Activated naive CD8-positive, alpha-beta T cell (primary cell): ENCODE measurements around the gene PRRC2B.

Experiments
- H3K27ac Mint-ChIP-seq: one replicate; pipeline ENCODE4 v1.8.0; 2021; ENCODE audit warnings: mixed read lengths
- H3K27me3 Mint-ChIP-seq: one replicate; pipeline ENCODE4 v1.8.0; 2021; ENCODE audit warnings: mixed read lengths
- H3K36me3 Mint-ChIP-seq: one replicate; pipeline ENCODE4 v1.8.0; 2021; ENCODE audit warnings: mixed read lengths
- H3K4me1 Mint-ChIP-seq: one replicate; pipeline ENCODE4 v1.8.0; 2021; ENCODE audit warnings: low read depth, mixed read lengths
- H3K4me3 Mint-ChIP-seq: one replicate; pipeline ENCODE4 v1.8.0; 2021; ENCODE audit warnings: mild to moderate bottlenecking, mixed read lengths
- H3K9me3 Mint-ChIP-seq: one replicate; pipeline ENCODE4 v1.8.0; 2021; ENCODE audit warnings: low read depth, mixed read lengths

Gene PRRC2B

GRCh38 chr9:131397100-131397790 is 3.4 kb downstream of the PRRC2B start:
- Mint-ChIP-seq H3K4me3 (peak overlapping the region; percentile 94), H3K27me3 (no peaks in the 10 kb centered on the region), H3K36me3 (peaks cover 2% of the 10 kb centered on the region), H3K27ac (peak overlapping the region; percentile 94), H3K9me3 (no peaks in the 10 kb centered on the region), H3K4me1 (peaks cover 67% of the 10 kb centered on the region)

- H3K9me3 Mint-ChIP-seq: no peaks in the 10 kb centered on the region
- H3K4me3 Mint-ChIP-seq: peak overlapping the region; percentile 94
- H3K36me3 Mint-ChIP-seq: peaks cover 2% of the 10 kb centered on the region
- H3K27me3 Mint-ChIP-seq: no peaks in the 10 kb centered on the region
- peaks cover 73% of the 10 kb centered on the region for H3K4me1 Mint-ChIP-seq
- peak overlapping the region; percentile 94 for H3K27ac Mint-ChIP-seq
These were observed 4.3 kb downstream of the PRRC2B start for GRCh38 chr9:131398204-131398603.

- Mint-ChIP-seq H3K27ac (peak overlapping the region; percentile 71), H3K4me1 (peaks cover 83% of the 10 kb centered on the region), H3K9me3 (no peaks in the 10 kb centered on the region), H3K36me3 (peaks cover 2% of the 10 kb centered on the region), H3K4me3 (peak overlapping the region; percentile 30), H3K27me3 (no peaks in the 10 kb centered on the region)
These were observed 6.1 kb downstream of the PRRC2B start for GRCh38 chr9:131399972-131400371.

- no peaks in the 10 kb centered on the region for H3K9me3 Mint-ChIP-seq
- peaks cover 84% of the 10 kb centered on the region for H3K4me1 Mint-ChIP-seq
- H3K36me3 Mint-ChIP-seq: peaks cover 2% of the 10 kb centered on the region
- H3K27ac Mint-ChIP-seq: peak overlapping the region; percentile 64
- no peaks in the 10 kb centered on the region for H3K27me3 Mint-ChIP-seq
- H3K4me3 Mint-ChIP-seq: peak overlapping the region; percentile 38
These were observed 6.7 kb downstream of the PRRC2B start for GRCh38 chr9:131400627-131401026.

- no peaks in the 10 kb centered on the region for H3K27me3 Mint-ChIP-seq
- H3K36me3 Mint-ChIP-seq: no peaks in the 10 kb centered on the region
- no peaks in the 10 kb centered on the region for H3K9me3 Mint-ChIP-seq
- peak overlapping the region; percentile 82 for H3K27ac Mint-ChIP-seq
- peak overlapping the region; percentile 35 for H3K4me3 Mint-ChIP-seq
- peaks cover 85% of the 10 kb centered on the region for H3K4me1 Mint-ChIP-seq
These were observed 8.2 kb downstream of the PRRC2B start for GRCh38 chr9:131402073-131402472.

GRCh38 chr9:131402738-131403492 is 9.0 kb downstream of the PRRC2B start:
- H3K4me1 Mint-ChIP-seq: peaks cover 85% of the 10 kb centered on the region
- H3K27me3 Mint-ChIP-seq: no peaks in the 10 kb centered on the region
- peak overlapping the region; percentile 35 for H3K4me3 Mint-ChIP-seq
- H3K27ac Mint-ChIP-seq: peak overlapping the region; percentile 82
- no peaks in the 10 kb centered on the region for H3K9me3 Mint-ChIP-seq
- H3K36me3 Mint-ChIP-seq: no peaks in the 10 kb centered on the region

GRCh38 chr9:131403493-131403773 is 9.5 kb downstream of the PRRC2B start:
- no peaks in the 10 kb centered on the region for H3K36me3 Mint-ChIP-seq
- no peak overlapping the region for H3K27ac Mint-ChIP-seq
- no peaks in the 10 kb centered on the region for H3K9me3 Mint-ChIP-seq
- H3K27me3 Mint-ChIP-seq: no peaks in the 10 kb centered on the region
- no peak overlapping the region for H3K4me3 Mint-ChIP-seq
- peaks cover 85% of the 10 kb centered on the region for H3K4me1 Mint-ChIP-seq

- Mint-ChIP-seq H3K27ac (peak overlapping the region; percentile 93), H3K4me3 (peak overlapping the region; percentile 79), H3K9me3 (no peaks in the 10 kb centered on the region)
These were observed 10.7 kb downstream of the PRRC2B start for GRCh38 chr9:131404581-131404980.

GRCh38 chr9:131404987-131405386 is 11.1 kb downstream of the PRRC2B start:
- Mint-ChIP-seq H3K9me3 (no peaks in the 10 kb centered on the region), H3K27me3 (no peaks in the 10 kb centered on the region), H3K27ac (peak overlapping the region; percentile 93), H3K4me3 (peak overlapping the region; percentile 79), H3K36me3 (peaks cover under 1% of the 10 kb centered on the region), H3K4me1 (peaks cover 89% of the 10 kb centered on the region)

More at GRCh38 chr9:131404581-131404980, 10.7 kb downstream of the PRRC2B start:
- H3K27me3 Mint-ChIP-seq: no peaks in the 10 kb centered on the region
- peaks cover 89% of the 10 kb centered on the region for H3K4me1 Mint-ChIP-seq
- no peaks in the 10 kb centered on the region for H3K36me3 Mint-ChIP-seq

GRCh38 chr9:131405428-131405827 is 11.5 kb downstream of the PRRC2B start:
- peaks cover 90% of the 10 kb centered on the region for H3K4me1 Mint-ChIP-seq
- peak overlapping the region; percentile 79 for H3K4me3 Mint-ChIP-seq
- no peaks in the 10 kb centered on the region for H3K9me3 Mint-ChIP-seq
- H3K27me3 Mint-ChIP-seq: no peaks in the 10 kb centered on the region
- H3K36me3 Mint-ChIP-seq: peaks cover 3% of the 10 kb centered on the region
- H3K27ac Mint-ChIP-seq: peak overlapping the region; percentile 93

- Mint-ChIP-seq H3K4me1 (peaks cover 91% of the 10 kb centered on the region), H3K4me3 (peak overlapping the region; percentile 79), H3K9me3 (no peaks in the 10 kb centered on the region), H3K36me3 (peaks cover 3% of the 10 kb centered on the region), H3K27me3 (no peaks in the 10 kb centered on the region), H3K27ac (peak overlapping the region; percentile 93)
These were observed 12.1 kb downstream of the PRRC2B start for GRCh38 chr9:131405858-131406537.

- Mint-ChIP-seq H3K27ac (peak overlapping the region; percentile 93), H3K4me3 (peak overlapping the region; percentile 79), H3K4me1 (peaks cover 92% of the 10 kb centered on the region), H3K9me3 (no peaks in the 10 kb centered on the region), H3K36me3 (peaks cover 3% of the 10 kb centered on the region), H3K27me3 (no peaks in the 10 kb centered on the region)
These were observed 12.9 kb downstream of the PRRC2B start for GRCh38 chr9:131406563-131407436.

GRCh38 chr9:131407717-131408195 is 13.9 kb downstream of the PRRC2B start:
- Mint-ChIP-seq H3K4me1 (peaks cover 91% of the 10 kb centered on the region), H3K27me3 (no peaks in the 10 kb centered on the region), H3K27ac (peak overlapping the region; percentile 93), H3K9me3 (no peaks in the 10 kb centered on the region), H3K4me3 (peak overlapping the region; percentile 79), H3K36me3 (peaks cover 3% of the 10 kb centered on the region)

- Mint-ChIP-seq H3K27me3 (no peaks in the 10 kb centered on the region), H3K4me3 (peak overlapping the region; percentile 80), H3K27ac (peak overlapping the region; percentile 94), H3K4me1 (peaks cover 92% of the 10 kb centered on the region), H3K9me3 (no peaks in the 10 kb centered on the region), H3K36me3 (peaks cover 8% of the 10 kb centered on the region)
These were observed 15.6 kb downstream of the PRRC2B start for GRCh38 chr9:131409458-131409992.
